NCI-H1417 treated with DMSO at 0.1 percent for 48 hours (cell line): ENCODE data around the gene CDHR3.

Experiments used
- DNase-seq: peaks from one replicate; lab custom pipeline; 2025; lab: John Stamatoyannopoulos, UW

Gene CDHR3

DNA sequence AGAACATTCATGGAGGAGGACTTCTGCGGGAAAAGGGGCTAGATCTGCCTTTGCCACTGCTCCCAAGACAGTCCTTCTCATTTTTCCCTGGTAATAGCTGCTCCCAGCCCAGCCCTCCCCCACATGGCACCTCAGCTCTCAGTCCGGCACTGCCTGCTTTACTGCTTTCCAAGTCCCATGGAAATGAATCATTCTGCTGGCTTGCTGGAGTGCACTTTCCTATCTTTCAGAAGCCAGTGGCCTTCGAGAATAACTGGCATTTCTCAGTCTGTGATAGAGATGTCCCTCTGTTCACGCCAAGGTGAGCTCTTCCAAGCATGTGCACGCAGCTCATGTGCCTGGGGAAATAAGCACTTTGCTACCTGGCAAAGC is 87.7 kb downstream of the CDHR3 start:
- no peak for DNase-seq

DNA sequence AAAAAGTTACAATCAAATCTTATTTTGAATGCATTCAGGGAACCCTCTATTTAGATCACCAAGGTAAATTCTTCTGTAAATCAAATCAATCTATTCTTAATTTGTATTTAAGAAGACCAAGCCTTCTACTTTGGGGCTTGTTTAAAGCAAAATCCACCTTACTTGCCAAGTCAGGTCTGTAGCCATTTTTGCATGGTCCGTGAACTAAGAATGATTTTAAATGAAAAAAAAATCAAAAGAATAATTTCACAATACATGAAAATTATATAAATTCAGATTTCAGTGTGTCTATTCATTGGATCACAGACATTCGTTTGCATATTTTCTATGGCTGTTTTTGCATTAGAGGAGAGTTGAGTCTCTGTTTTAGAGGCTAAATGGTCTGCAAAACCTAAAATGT is 89.6 kb downstream of the CDHR3 start:
- no peak for DNase-seq

DNA sequence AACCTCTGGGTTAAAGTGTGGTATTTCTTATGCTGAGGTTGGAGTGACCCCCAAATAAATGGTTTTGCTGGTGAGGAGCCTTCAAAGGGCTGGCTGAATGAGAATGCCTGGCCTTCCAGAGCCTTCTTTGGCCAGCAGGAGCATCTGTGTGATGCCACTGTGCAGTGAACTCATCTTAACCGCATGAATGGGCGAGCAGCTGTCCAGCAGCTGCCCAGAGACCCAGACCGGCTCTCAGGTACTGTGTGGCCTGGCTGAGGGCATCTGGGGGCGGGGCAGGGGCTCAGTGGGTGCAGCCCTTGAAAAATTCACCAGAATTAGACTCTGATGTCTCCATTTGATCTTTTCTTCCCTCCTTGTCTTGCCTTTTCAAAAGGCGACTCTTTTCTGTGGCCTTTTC is 90.0 kb downstream of the CDHR3 start:
- no peak for DNase-seq

DNA sequence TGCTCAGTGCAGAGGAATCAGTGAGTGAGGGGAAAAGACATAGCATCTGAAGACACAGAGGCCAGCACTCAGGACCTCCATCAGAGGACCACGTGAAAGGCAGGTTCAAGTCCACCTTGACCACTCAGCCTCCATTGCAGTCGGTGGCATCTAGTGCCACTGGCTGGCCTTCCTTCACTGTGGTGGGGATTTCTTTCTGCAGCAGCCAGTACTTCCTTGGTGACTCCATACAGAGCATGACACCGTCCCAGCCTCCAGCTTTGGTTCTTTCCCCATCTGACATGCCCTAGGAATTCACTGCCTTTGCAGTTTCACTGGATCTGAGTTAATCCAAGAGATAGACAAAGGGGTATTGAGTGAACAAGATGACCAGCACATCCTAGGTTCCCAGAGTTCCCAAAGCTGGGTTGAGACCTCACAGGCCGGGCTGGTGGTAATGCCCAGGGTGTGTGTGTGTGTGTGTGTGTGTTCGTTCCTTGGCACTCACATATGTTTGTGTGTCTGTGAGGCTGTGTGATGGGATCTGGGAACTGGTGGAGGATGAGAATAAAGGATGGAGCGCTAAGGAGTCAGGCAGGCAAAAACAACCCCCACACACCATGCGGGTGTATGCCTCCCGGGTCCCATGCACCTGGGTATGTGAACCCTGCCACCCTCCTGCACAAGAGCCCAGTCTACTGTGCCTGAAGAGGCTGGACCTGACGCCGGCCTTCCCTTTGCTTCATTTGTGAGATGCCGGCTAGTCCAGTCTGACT is 91.3 kb downstream of the CDHR3 start:
- no peak for DNase-seq

DNA sequence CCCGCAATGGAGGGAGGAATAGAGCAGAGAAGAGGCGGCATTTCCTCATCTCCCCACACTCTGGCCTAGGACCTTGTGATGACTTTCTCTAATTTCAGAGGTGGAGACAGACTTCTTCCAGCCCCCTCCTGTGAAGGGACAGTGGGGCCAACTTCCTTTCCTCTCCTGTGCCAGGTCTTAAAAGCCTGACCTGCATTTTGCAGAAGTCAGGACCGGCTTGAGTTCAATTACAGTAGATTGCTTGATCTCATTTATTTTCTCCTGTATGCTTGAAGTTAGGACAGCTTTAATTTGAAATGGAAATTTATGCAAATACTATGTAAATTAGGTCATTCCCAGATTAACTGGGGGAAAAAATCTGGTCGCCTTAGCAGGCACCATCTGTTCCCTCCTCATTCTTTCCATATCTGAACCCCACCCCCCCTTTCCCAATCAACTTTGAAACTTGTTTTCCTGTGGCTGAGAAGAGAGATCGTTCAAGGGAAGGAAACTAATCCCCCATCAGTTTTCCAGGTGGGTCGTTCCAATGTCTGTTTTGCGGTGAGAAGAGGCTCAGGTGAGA is 92.0 kb downstream of the CDHR3 start:
- no peak for DNase-seq

DNA sequence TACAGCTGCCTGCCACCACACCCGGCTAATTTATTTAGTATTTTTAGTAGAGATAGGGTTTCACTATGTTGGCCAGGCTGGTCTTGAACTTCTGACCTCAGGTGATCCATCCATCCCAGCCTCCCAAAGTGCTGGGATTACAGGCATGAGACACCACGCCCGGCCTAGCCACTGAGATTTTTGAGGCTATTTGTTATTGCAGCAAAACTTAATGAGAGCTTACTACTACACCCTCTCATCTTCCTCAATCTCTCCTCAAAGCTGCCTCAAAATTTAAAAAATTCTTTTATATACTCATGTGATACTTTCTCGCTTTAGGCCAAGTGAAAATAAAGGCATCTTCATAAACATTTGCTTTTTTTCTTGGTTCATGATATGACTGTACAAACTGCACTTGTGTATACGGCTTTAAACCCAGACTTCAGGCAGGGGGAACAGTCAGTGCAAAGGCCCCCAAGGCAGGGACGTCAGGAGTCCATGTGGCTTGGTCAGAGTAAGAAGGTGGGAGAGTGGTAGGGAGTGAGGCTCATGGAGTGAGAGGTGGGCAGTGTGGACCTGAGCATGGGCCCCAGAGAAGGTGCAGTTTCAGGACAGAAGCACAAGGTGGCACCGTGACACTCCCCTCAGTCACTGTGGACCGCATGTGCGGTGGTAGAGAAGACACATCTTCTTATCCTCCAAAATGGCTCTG is 93.6 kb downstream of the CDHR3 start:
- DNase-seq = peak; percentile 51

DNA sequence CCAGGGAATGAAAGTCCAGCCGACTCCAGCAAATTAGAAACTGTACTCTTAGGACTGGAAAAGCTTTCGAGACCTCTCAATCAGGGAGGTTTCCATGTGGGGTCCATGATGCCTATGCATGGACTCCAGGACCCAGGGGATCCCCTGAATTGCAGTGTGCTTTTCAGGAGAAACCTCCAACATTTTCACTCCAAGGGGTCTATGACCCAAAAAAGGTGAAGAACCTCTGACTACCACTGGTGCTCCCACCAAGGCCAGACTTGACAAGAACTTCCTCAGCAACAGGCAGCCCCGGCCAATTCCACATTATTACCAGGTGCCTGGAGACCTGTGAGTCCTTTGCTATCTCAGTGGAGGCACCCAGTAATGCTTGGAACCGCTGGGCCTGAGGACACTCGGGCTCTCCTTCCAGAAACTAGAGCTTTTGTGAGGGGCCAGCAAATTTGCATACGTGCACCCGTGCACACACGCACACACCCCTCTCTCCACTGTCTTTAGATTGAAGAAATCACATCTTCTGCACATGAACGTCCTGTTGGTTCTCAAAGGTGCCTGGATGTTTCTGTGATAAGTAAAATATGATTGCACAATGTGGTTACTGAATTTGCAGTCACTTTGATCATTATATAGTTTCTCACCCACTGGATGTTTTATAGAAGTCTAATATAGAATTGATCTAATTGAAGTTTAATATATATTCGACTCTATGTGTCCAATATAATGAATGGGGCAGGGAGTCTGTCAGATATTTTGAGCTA is 94.3 kb downstream of the CDHR3 start:
- no peak for DNase-seq

DNA sequence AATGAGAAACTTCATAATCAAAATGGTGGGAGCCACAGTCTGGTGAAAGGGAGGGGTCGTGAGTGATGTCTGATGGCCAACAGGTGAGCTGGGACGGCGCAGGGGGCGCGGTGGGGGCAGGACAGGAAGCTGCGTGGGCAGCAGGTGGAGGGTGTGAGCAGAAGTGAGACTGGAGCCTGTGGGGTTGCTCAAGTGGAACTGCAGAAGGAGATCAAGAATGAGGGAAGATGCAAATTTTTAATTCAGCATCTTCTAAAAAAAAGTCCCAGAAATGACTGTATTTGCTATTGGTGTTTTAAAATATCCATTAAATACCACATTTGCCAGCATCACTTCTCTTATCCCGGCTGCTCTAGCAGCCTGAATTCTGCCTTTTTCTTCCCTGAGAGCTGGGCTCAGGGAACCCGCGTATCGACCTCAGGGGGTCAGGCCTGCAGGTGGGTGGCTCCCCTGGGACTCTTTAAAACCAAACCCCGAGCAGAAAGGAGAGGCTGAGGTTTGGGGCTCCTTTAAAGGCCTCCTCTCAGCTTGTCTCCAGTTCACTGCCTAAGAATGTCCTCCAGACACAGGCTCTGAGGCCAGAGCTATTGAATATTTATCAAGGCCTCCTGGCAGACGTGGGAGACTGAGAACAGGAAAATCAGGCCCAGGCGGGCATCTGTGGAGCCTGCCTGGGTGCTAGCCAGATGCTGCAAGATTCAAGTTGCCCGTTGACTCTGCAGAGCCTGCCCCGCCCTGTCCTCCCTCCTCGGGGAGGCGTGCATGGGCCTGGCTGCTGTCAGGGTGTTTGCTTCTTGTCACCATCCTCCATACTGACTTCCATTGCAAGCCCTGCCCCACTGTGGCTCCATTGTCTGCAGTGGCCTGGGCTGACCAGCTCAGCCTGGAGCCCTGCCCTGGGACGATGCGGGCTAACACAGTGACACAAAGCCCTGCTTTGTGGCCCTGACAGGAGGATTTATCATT is 95.2 kb downstream of the CDHR3 start:
- no peak for DNase-seq

DNA sequence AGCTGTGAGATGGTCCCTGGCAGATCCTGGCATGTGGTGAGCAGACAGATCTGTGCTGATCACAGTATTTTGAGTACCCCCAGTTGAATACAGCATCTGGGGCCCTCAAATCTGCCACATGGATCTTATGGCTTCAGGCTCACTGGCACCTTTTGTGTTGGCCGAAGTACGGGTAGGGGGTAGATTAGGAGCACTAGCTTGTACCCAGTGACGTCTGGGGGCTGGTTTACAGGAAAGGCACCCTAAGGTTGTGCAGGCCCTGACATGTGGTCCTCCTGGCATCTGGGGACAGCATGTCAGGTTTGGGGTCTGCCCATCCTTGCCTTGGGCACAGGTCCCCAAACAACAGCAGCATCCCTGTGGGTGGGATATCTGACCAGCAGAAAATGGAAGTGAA is 95.9 kb downstream of the CDHR3 start:
- DNase-seq = no peak

DNA sequence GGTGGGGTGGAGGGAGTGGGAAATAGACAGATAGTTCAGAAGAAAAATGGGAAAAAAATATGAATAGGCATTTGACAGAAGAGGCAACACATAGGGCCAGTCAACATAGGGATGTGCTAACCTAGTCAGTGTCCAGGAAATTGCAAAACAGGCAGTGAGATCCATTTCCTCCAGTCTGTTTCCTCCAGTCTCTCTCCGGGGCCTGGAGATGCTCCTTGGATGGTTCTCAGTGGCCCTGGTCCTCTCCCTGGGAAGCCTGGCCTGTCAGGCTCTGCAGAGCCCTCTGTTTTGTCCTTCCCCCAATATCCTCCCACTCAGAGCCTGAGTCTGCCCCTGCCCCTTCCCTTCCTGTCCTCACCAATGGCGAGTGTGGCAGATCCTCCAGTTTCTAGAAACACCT is 96.5 kb downstream of the CDHR3 start:
- DNase-seq = no peak

DNA sequence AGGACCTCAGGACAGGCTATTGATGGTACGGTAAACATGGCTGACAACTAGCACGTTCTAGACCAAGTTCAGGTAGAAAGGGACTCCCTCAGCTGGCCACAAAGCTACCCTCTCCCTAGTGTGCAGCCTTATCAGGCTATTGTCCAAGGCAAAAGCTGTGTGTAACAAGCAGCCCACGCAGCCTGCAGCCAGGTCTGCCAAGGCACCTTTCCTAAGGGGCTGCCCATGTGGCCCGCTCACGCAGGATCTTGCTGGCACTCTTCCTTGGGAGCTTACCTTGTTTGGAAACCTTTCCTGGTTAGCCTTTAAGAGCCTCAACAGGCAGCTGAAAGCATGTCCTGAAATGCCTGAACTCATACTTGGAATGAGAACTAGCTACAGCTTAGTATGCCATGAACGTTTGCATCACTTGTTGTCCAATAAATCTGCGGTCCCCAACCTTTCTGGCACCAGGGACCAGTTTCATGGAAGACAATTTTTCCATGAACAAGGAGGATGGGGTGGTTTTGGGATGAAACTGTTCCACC is 97.4 kb downstream of the CDHR3 start:
- DNase-seq = no peak

DNA sequence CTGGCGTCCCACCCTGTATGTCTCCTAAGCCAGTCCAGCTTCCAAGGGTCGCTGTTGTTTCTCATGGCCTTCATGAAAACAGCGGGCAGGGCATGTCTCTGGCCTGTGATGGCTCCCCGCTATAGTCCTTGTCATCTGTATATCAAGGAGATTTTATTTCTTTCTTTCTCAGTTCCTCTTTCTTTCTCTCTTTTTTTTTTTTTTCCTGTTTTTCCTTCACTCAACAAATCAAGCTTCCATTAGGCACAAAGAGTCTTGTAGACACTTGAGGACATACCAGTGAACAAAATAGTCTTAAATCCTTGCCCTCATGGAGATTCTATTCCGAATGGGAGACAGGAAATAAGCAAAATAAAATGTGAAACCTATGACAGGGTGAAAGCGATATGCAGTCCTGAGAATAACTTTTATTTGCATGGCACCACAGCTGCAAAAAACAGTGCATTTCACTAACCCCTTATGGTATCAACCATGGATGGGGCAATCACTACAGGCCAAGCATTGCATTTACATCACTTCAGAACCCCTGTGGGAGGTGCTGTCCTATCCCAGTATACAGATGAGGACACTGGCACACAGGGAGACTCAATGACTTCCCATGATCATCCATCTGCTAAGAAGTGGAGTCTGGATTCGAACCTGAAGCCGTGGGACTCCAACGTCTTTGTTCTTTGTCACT is 98.4 kb downstream of the CDHR3 start:
- no peak for DNase-seq

DNA sequence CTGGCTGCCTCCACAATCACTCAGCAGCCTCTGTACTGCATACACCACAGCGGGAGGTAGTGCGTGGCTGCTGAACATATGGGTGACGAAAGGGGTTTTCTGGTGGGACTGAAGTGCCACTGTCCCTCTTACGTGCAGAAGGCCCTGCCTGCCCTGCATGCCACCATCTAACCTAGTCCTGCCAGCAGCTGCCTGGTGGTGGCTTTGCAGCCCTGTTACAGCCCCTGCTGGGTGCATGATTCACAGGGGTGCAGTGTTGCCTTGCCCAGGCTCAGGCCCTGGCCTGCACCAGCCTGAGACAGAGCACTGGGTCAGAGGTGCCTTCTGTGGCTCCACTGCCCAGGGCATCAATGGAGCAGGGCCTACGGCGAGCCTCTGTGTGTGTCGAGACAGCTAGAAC is 98.9 kb downstream of the CDHR3 start:
- no peak for DNase-seq

DNA sequence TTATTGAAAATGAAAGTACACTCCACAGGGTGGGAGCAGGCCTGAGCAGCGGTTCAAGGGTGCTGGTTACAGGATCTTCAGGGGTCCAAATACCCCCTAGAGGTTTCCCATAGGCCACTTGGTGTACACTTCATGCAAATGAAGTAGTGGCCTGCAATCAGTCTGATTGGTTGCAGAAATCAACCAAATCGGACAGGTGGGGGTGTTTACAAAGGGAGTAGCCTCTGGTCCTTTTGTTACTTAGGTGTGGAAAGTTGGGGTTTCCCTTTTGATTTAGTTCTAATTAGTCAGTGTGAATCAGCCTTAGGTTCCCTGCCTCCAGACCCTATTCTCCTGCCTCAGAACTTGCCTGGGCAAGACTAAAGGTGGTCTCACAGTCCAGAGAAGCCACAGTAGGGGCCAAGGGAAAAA is 99.5 kb downstream of the CDHR3 start:
- no peak for DNase-seq

DNA sequence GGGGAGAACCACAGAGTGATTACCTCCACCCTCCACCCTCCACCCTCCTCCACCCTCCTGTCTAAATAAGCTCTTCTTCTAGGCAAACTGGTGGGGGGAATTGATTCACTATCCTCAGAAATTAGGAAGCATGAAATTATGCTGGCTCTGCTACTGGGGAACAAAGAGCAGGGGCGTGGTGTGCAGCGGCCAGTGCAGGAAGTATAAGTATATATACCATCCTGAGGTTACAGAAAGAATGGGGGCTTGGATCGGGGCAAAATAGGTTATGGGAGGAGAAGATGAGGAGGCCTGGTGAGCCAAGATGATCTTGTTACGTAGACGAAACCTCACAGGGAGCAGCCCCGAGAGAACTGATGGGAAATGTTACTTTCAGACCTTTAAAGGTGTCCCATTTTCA is 100.0 kb downstream of the CDHR3 start:
- no peak for DNase-seq

DNA sequence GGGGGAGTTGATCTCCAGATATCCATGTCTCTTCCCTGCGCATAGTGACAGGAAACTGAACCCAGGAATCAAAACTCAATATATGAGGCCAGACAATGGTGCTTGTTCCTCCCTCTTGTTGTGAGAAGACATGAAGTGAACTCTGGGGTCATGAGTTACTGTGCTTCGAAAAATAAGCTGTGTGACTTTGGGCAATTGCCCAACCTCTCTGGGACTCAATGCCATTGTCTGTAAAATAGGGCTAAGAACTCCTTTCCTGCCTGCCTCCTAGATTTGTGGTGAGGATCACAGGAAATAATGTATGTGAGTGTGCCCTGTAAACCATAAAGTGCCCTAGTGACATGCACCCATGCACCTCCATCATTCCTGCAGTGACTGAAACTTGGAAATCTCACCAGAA is 100.6 kb downstream of the CDHR3 start:
- no peak for DNase-seq

DNA sequence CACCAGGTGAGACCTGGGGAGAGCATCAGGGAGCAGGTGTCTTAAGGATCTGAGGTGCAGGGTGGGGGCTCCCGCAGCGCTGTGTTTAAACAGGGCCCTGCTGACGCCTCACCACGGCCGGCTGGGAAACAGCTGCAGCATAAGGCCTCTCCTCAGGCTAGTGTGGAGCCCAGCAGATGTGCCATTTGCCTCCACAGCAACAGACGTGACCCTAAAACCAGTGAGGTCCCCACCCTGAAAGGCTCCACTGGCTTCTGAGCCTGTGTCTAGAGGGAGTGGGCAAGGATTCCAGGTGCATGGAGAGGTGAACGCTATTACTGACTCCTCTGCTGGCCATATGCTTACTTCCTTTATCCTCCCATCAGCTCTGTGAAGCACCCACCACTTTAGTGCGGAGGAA is 101.3 kb downstream of the CDHR3 start:
- no peak for DNase-seq

DNA sequence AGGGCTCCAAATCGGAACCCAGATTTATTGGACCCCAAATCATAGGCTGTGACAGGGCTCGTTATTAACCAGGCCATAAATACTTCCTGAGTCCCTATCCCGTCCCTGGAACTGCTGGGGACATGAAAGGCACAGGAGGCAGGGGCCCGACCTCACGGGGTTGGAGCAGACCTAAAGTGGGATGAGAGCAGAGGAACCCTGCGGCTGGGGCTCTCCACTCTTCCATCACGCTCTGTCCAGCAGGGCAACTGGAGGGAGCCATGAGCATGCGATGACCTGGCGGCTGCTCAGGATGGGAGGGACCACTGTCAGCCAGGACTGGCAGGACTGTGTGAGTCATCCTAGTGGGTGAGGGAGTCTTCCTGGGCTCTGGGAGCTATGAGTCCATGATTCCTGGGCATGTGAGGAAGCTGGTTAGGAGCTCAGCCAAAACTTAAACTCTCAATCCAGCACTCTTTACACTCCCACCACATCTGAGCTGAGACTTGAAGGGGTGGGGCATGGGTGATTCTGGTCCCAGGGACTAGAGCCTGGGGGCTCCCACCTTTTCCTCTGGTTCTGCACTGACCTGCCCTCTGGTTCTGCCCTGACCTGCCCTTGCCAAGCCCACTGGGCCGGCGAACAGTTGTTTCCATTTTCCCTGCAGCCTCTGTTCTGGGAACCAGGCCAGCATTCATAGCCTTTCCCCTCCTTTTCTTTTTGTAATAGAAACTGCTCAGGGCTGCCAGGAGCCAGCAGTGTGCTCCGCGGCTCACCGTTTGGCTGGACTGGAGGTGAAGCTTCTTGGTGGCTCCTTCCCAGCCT is 101.9 kb downstream of the CDHR3 start:
- DNase-seq = no peak

DNA sequence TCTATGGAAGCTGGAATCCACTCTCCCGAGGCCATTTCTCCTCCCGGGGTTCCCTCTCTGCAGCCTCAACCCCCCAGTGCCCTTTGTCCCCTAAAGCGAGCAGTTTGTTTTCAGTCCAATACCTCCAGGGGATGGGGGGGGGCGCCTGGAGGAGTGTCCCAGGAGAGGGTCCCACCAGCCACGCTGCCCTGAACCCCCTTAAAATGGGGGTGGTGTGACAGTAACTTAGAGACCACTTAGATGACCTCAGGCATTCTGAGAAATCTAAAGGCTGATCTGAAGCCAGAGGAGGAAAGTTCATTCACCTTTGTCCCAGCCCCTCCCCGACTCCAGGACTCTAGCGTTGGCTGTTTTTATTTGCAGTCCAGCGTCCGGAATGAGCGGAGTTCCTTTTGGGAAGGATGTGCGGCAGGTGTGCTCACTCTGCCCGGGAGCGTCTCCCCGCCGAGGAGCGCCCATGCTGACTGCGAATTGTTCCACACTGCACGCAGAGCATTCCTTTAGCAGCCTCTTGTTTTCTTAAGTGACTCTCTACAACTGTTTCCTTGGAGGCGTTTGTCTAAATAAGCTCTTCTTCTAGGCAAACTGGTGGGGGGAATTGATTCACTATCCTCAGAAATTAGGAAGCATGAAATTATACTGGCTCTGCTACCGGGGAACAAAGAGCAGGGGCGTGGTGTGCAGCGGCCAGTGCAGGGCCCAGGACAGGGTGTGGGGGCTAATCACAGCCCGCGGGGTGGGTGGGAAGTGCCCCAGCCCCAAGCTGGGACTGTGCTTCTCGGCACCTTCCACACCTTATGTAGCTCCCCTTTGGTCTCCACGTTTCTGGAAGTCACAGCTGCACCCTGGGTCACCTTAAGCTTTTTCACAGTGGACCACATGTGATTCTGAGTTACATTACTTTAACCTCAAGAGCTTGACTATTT is 102.8 kb downstream of the CDHR3 start:
- no peak for DNase-seq
